PC-3 (cell line): ENCODE data around the gene CCDC80. TPM values are rescaled to one million over a fixed set of nuclear protein-coding genes. Genes with fewer than 3 reads are reported as not detected.
"Not testable (repeated sequence)": the region's sequence is repeated elsewhere in the genome, so short reads cannot be mapped to it uniquely, and the experiment has no call there.

Experiments used
- ATAC-seq: fragments of 200-7000 bp; cut with Tn5 transposase; 2 replicates; pipeline ENCODE4 v1.9.1; 2020; ENCODE audit warnings: mild to moderate bottlenecking, moderate library complexity
- BruUV-seq: library from RNA; stranded (reverse); fragments of 400-500 nt; replicated peaks from 2 replicates; lab custom pipeline; 2021; lab: Mats Ljungman, UMichigan
- CTCF ChIA-PET: fragments of 300-600 bp; sonication (Branson Sonifier 250); formaldehyde crosslinking; loops from one replicate; lab custom pipeline; 2022; ENCODE audit warnings: antibody characterized with exemption; lab: Charles Lee
- POLR2A ChIA-PET: fragments of 300-600 bp; sonication (Branson Sonifier 250); formaldehyde crosslinking; loops from one replicate; lab custom pipeline; 2022; ENCODE audit warnings: antibody characterized with exemption; ENCODE audit not compliant: unreplicated experiment; lab: Charles Lee
- DNase-seq: peaks from one replicate; pipeline ENCODE4 v3.0.0-alpha.2; 2015
- H2AFZ ChIP-seq: fragments of 300-600 bp; sonication (generic); 2 replicates; pipeline ENCODE4 v1.6.0; 2016; ENCODE audit warnings: antibody characterized with exemption, low read length
- H3F3A ChIP-seq: fragments of 300-600 bp; sonication (generic); one replicate; pipeline ENCODE4 v1.6.0; 2017; ENCODE audit warnings: antibody characterized with exemption, low read length, control low read depth, mild to moderate bottlenecking; ENCODE audit not compliant: unreplicated experiment
- H3K27ac ChIP-seq: fragments of 300-600 bp; sonication (generic); 2 replicates; pipeline ENCODE4 v1.5.1; 2016; ENCODE audit warnings: mild to moderate bottlenecking, low read length
- H3K27me3 ChIP-seq: fragments of 300-600 bp; sonication (generic); 2 replicates; pipeline ENCODE4 v1.6.1; 2016; ENCODE audit warnings: low read length, mixed read lengths
- H3K36me3 ChIP-seq: fragments of 300-600 bp; sonication (generic); 2 replicates; pipeline ENCODE4 v1.6.1; 2016; ENCODE audit warnings: low read depth, mixed run types, low read length, mixed read lengths
- H3K4me1 ChIP-seq: fragments of 300-600 bp; sonication (generic); 2 replicates; pipeline ENCODE4 v1.5.1; 2016; ENCODE audit warnings: low read length; ENCODE audit not compliant: insufficient read depth
- H3K4me2 ChIP-seq: fragments of 300-600 bp; sonication (generic); 2 replicates; pipeline ENCODE4 v1.6.0; 2016; ENCODE audit warnings: low read length
- H3K4me3 ChIP-seq: fragments of 300-600 bp; sonication (generic); 2 replicates; pipeline ENCODE4 v1.5.1; 2016; ENCODE audit warnings: mild to moderate bottlenecking, low read length, mixed read lengths
- H3K79me2 ChIP-seq: fragments of 300-600 bp; sonication (generic); 2 replicates; pipeline ENCODE4 v1.6.1; 2017; ENCODE audit warnings: low read length, mixed read lengths
- H3K9ac ChIP-seq: fragments of 300-600 bp; sonication (generic); 2 replicates; pipeline ENCODE4 v1.6.0; 2016; ENCODE audit warnings: mild to moderate bottlenecking, low read length
- H3K9me2 ChIP-seq: fragments of 300-600 bp; sonication (generic); replicated peaks from 2 replicates; pipeline ENCODE4 v1.6.1; 2016; ENCODE audit warnings: mixed run types, low read length, mixed read lengths
- H3K9me3 ChIP-seq: fragments of 300-600 bp; sonication (generic); 2 replicates; pipeline ENCODE4 v1.6.1; 2016; ENCODE audit warnings: low read length, mixed read lengths
- H4K20me1 ChIP-seq: fragments of 300-600 bp; sonication (generic); 2 replicates; pipeline ENCODE4 v1.6.1; 2016; ENCODE audit warnings: low read length, mixed read lengths
- CTCF ChIP-seq: fragments of 300-600 bp; sonication (generic); conservative IDR thresholded peaks from 2 replicates; pipeline ENCODE4 v1.5.1; 2017; ENCODE audit warnings: antibody characterized with exemption, low read depth, mild to moderate bottlenecking, low read length
- EZH2 ChIP-seq: fragments of 300-600 bp; sonication (generic); IDR thresholded peaks from one replicate; pipeline ENCODE4 v1.6.1; 2017; ENCODE audit warnings: antibody characterized with exemption, mild to moderate bottlenecking, low read length; ENCODE audit not compliant: unreplicated experiment
- EZH2phosphoT487 ChIP-seq: fragments of 300-600 bp; sonication (generic); IDR thresholded peaks from 2 replicates; pipeline ENCODE4 v1.6.1; 2018; ENCODE audit warnings: mild to moderate bottlenecking, antibody characterized with exemption, low read length, borderline replicate concordance
- intact Hi-C: fragments of 100-400 bp; cut with micrococcal nuclease; formaldehyde crosslinking; loops from 2 replicates; pipeline ENCODE4 v1.9.0; 2023
- total RNA-seq: library from RNA; depleted of rRNA; stranded (reverse); fragments of >200 nt; gene quantifications from 2 replicates; pipeline ENCODE4 v1.2.3, GENCODE V29; 2014

CCDC80 gene
- total RNA-seq, 1 experiment from 2014 or later, result 17.0 TPM

DNA sequence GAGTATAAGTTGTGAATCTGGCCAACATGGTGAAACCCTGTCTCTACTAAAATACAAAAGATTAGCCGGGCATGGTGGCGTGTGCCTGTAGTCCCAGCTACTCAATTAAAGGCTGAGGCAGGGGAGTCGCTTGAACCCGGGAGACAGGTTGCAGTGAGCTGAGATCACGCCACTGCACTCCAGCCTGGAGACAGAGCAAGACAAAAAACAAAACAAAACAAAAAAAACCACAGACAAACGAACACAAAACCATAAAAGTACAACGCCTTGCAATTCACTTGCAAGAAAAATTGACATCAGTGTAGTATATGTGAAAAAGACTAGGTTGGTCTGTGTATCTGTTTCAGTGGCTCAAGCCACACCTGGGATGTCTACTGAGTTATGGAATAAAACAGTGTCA lies 29.9 kb upstream of the CCDC80 start:
- ATAC-seq (no peak), DNase-seq (no peak)
- no peaks in the 10 kb centered on the region for H3F3A ChIP-seq
- no peak overlapping the region for H3K4me2 ChIP-seq
- no TSS peak for BruUV-seq
- no peaks in the 10 kb centered on the region for H3K79me2 ChIP-seq
- peaks cover 24% of the 10 kb centered on the region for H3K4me1 ChIP-seq
- H4K20me1 ChIP-seq, result no peaks in the 10 kb centered on the region
- TF ChIP-seq CTCF, result no peak
- H3K9me2 ChIP-seq, result no peaks in the 10 kb centered on the region
- no peak overlapping the region for H3K27ac ChIP-seq
- ChIA-PET CTCF (no interaction called here), POLR2A (no interaction called here)
- no peak overlapping the region for H2AFZ ChIP-seq
- no peaks in the 10 kb centered on the region for H3K36me3 ChIP-seq
- no peaks in the 10 kb centered on the region for H3K9me3 ChIP-seq
- H3K27me3 ChIP-seq, result no peaks in the 10 kb centered on the region
- intact Hi-C loops, result no loop called here
- no peak overlapping the region for H3K9ac ChIP-seq
- no peak overlapping the region for H3K4me3 ChIP-seq

- ATAC-seq, result no peak
Measured at GRCh38 chr3:112667599-112667998, 26.7 kb upstream of the CCDC80 start.

DNA sequence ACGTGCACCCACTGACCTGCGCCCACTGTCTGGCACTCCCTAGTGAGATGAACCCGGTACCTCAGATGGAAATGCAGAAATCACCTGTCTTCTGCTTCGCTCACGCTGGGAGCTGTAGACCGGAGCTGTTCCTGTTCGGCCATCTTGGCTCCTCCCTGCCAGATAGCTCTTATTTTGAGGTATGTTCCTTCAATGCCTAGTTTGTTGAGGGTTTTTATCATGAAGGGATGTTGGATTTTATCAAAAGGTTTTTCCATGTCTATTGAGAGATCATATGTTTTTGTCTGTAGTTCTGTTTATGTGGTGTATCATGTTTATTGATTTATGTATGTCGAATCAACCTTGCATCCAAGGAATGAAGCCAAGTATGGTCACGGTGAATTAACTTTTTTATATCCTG lies 24.1 kb upstream of the CCDC80 start:
- BruUV-seq, CTCF ChIA-PET, intact Hi-C loops: not testable (repeated sequence)

More at GRCh38 chr3:112667599-112667998, 26.7 kb upstream of the CCDC80 start:
- Histone ChIP-seq H3K4me3 (no peak overlapping the region), H3K9me2 (no peaks in the 10 kb centered on the region), H3K27ac (no peak overlapping the region), H3K36me3 (no peaks in the 10 kb centered on the region), H3K4me1 (peaks cover 14% of the 10 kb centered on the region), H3F3A (no peaks in the 10 kb centered on the region), H3K4me2 (no peak overlapping the region), H3K79me2 (no peaks in the 10 kb centered on the region), H4K20me1 (no peaks in the 10 kb centered on the region), H3K9me3 (no peaks in the 10 kb centered on the region), H3K27me3 (no peaks in the 10 kb centered on the region), H3K9ac (no peak overlapping the region), H2AFZ (no peak overlapping the region)
- CTCF ChIA-PET, result no interaction called here
- POLR2A ChIA-PET, result no interaction called here
- no peak for DNase-seq
- BruUV-seq, result no TSS peak
- intact Hi-C loops, result no loop called here
- TF ChIP-seq EZH2phosphoT487, result no peak
- TF ChIP-seq EZH2, result no peak
- no peak for TF ChIP-seq CTCF

More for the DNA sequence above, 24.1 kb upstream of the CCDC80 start:
- ATAC-seq, H4K20me1 ChIP-seq, H3K9ac ChIP-seq, H3K79me2 ChIP-seq, H3K4me1 ChIP-seq, H3K27me3 ChIP-seq, H3K9me2 ChIP-seq, H2AFZ ChIP-seq, H3K4me2 ChIP-seq, POLR2A ChIA-PET, H3K36me3 ChIP-seq, DNase-seq, H3K9me3 ChIP-seq, H3K4me3 ChIP-seq, H3F3A ChIP-seq, H3K27ac ChIP-seq: not testable (repeated sequence)
